Thyroid gland (tissue), 4 donors: ENCODE data around the gene MYO9B.

ENCODE experiments used
- CTCF ChIP-seq, 6 experiments: fragments of 200-600 bp in 3 of 6; fragments of 450-650 bp in 3 of 6; sonication (generic) in 3 of 6; IDR thresholded peaks; one replicate each; pipeline ENCODE4 v1.5.1; 2016 to 2019; ENCODE audit warnings: antibody characterized with exemption in 6 of 6, mild to moderate bottlenecking in 2 of 6, inconsistent platforms in 1 of 6, moderate library complexity in 1 of 6
- POLR2A ChIP-seq, 2 donors: fragments of 450-650 bp; IDR thresholded peaks; one replicate each; pipeline ENCODE4 v1.6.1; 2017; ENCODE audit warnings: antibody characterized with exemption in 2 of 2, mild to moderate bottlenecking in 2 of 2, moderate library complexity in 1 of 2

GRCh38 chr19:17160908-17161307 is 85.3 kb downstream of the MYO9B start:
- no peak for TF ChIP-seq CTCF (IDR thresholded peaks at IDR 0.05)
- TF ChIP-seq POLR2A (IDR thresholded peaks at IDR 0.05), result no peak
